Sigmoid colon (tissue), 4 donors: Measurements from ENCODE around the gene CDC5L.
A peak's percentile ranks its signal among the peaks of the same experiment; 100 is the strongest.

Experiments used
- EP300 ChIP-seq, 4 donors: sonication (generic); formaldehyde crosslinking; IDR thresholded peaks; one replicate each; pipeline ENCODE4 v1.6.1; 2017; ENCODE audit warnings: antibody characterized with exemption in 4 of 4
- POLR2AphosphoS5 ChIP-seq, 4 donors: sonication (generic); formaldehyde crosslinking; IDR thresholded peaks; one replicate each; pipeline ENCODE4 v1.6.1; 2017; ENCODE audit warnings: antibody characterized with exemption in 4 of 4
- TF ChIP-seq, protein P1 (sequence below), 4 experiments: fragments of 450-650 bp in 3 of 4; fragments of 200-600 bp in 1 of 4; IDR thresholded peaks; one replicate each; pipeline ENCODE4 v1.5.1; 2016 to 2019; ENCODE audit warnings: antibody characterized with exemption in 4 of 4, mild to moderate bottlenecking in 3 of 4, moderate library complexity in 2 of 4

GRCh38 chr6:44386364-44386928, 1.1 kb upstream of the CDC5L start:
- TF ChIP-seq, protein P1, sequence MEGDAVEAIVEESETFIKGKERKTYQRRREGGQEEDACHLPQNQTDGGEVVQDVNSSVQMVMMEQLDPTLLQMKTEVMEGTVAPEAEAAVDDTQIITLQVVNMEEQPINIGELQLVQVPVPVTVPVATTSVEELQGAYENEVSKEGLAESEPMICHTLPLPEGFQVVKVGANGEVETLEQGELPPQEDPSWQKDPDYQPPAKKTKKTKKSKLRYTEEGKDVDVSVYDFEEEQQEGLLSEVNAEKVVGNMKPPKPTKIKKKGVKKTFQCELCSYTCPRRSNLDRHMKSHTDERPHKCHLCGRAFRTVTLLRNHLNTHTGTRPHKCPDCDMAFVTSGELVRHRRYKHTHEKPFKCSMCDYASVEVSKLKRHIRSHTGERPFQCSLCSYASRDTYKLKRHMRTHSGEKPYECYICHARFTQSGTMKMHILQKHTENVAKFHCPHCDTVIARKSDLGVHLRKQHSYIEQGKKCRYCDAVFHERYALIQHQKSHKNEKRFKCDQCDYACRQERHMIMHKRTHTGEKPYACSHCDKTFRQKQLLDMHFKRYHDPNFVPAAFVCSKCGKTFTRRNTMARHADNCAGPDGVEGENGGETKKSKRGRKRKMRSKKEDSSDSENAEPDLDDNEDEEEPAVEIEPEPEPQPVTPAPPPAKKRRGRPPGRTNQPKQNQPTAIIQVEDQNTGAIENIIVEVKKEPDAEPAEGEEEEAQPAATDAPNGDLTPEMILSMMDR (IDR thresholded peaks at IDR 0.05), result no peak
- TF ChIP-seq POLR2AphosphoS5 (IDR thresholded peaks at IDR 0.05) (peak; percentile 46 to 62 (median 56)), EP300 (IDR thresholded peaks at IDR 0.05) (peak in 1 of 4 donors; percentile 40)
